ENCODE measurements around the gene LMF1.

LMF1 gene

GRCh38 chr16:1002399-1003166, 31.8 kb upstream of the LMF1 start:
- peak; percentile 66 for DNase-seq

- no peak for DNase-seq
Measured at GRCh38 chr16:1001096-1001495, 30.3 kb upstream of the LMF1 start.

DNA sequence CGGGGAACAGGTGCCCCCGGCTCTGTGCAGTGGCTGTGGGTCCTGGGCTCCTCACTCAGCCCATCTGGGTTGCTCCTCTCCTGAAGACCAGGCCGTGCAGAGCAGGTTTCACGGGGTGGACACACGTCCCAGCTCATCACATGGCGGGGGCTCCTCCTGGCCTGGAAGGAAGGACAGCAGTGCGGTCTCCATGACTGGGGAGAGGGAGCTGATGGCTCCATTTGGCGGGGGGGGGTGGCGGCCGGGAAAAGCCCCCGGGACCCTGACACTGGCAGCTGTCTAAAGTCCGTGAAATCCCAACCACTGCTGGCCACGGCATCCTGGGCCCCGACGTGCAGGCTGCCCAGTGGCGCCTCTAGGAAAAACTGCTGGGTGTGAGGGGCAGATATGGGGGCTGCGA, 29.8 kb upstream of the LMF1 start:
- no peak for DNase-seq

DNA sequence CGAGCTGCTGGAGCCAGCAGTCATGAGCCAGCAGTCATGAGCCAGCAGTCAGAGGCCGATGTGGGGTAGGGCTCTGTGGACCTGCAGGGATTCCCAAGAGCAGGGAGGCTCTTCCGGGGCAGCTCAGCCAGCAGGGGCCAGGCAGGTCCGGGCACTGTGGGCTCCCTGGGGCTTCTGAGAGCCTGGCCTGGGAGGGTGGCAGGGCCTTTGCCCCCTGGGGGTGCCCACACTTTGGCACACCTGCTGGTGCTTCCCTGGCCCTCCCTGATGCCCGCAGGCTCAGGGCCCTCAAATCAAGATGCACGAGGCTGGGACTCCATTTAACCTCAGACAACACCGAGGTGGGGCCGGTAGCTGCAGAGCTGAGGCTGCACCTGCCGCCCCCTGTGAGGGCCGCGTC, 28.9 kb upstream of the LMF1 start:
- no peak for DNase-seq

DNA sequence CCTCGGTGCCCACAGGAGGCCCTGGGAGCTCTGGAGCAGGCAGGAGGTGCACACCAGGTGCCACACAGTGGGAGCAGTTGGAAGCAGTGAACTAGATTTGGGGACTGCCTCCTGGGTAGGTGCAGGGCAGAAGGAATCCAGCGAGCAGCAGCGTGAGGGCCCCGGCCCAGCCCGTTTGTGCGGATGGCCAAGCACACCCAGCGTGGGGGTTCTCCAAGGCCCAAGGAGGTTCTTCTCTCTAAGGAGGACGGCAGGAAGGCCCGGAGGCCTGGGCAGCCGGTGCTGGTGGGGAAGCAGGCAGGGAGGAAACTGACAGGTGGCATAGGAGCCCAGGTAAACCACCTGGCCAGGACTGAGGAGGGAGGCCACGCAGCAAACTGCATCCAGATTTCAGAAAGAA, 27.8 kb upstream of the LMF1 start:
- DNase-seq, result no peak

- DNase-seq, result no peak
Measured at GRCh38 chr16:998211-998610, 27.4 kb upstream of the LMF1 start.

DNA sequence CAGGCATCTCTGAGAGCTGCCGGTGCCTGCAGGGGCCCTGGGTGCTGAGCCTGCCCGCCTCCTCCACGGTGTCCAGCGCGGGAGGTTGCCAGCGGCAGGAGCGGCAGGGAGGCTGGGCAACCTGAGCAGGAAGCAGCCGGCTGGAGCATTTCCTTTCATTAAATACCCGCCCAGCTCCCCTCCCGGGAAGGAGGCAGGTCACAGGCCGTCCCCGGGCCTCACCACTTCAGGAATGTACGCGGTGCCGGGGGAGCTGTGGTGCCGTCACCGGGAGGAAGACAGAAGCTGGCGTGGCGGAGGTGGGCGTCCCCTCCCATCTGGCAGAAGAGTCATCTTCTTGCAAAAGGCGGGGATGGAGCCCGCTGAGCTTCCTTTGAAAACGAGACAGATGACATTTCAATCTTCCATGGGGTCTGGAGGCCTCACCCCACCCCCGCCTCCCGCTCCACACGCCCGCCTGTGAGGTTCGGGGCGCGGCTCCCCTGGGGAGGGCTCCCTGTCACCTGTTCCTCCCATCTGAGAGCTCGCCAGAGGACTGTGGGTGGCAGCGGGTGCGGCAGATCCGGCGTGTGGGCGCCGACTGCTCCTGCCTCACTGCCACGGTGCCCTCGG, 26.8 kb upstream of the LMF1 start:
- no peak for DNase-seq

GRCh38 chr16:996681-997080, 25.9 kb upstream of the LMF1 start:
- DNase-seq, result no peak

- no peak for DNase-seq
Measured at GRCh38 chr16:995783-996182, 25.0 kb upstream of the LMF1 start.

GRCh38 chr16:995087-995486, 24.3 kb upstream of the LMF1 start:
- no peak for DNase-seq

DNA sequence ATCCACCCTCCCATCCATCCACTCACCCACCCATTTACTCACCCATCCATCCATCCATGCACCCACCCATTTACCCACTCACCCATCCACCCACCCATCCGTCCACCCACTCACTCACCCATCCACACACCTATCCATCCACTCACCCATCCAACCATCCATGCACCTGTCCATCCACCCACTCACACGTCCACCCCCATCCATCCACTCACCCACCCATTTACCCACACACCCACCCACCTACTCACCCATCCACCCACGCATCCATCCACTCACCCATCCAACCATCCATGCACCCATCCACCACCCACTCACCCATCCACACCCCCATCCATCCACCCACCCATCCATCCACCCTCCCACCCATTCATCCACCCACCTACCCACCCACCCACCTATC, 22.9 kb upstream of the LMF1 start:
- no peak for DNase-seq

DNA sequence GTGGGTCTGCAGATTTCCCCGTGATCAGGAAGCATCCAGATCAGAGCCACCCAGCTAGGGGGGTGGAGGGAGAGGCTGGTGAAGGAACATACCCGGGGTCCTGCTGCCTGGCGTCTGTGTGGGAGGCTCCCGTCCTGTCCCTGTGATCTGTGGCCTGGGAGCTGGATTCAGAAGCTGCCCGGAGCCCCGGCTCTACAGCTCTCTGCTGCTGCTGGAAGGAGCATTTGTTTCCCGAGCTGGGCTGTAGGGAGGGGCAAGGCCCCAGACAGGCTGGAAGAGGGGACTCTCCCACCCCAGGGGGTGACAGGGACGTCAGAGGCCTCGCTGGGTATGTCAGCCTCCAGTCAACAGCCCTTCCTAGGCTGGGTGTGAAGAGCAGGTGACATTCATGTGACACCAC, 21.0 kb upstream of the LMF1 start:
- no peak for DNase-seq

- DNase-seq, result no peak
Measured at GRCh38 chr16:991345-991744, 20.6 kb upstream of the LMF1 start.

- no peak for DNase-seq
Measured at GRCh38 chr16:990516-991291, 19.9 kb upstream of the LMF1 start.

DNA sequence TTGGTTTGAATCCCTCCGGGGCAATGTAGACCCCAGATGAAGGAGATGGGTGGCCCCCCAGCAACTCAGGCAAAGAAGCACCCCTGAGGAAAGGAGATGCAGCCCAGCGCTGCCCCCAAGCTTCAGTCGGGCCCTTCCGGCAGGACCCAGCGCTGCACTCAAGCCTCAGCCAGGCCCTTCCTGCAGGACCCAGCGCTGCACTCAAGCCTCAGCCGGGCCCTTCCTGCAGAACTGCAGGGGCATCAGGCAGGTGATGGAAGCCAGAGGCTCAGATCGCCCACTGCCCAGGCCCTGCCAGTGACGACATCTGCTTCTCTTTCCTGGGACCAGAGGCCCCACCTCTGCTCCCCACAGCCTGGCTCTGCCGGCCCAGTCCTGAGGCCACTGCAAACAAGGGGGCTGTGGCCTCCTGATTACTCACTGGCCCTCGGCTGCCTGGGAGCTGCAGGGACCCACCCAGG, 18.6 kb upstream of the LMF1 start:
- DNase-seq, result no peak

GRCh38 chr16:988471-989353, 17.9 kb upstream of the LMF1 start:
- DNase-seq, result no peak

GRCh38 chr16:987906-988305, 17.1 kb upstream of the LMF1 start:
- no peak for DNase-seq

DNA sequence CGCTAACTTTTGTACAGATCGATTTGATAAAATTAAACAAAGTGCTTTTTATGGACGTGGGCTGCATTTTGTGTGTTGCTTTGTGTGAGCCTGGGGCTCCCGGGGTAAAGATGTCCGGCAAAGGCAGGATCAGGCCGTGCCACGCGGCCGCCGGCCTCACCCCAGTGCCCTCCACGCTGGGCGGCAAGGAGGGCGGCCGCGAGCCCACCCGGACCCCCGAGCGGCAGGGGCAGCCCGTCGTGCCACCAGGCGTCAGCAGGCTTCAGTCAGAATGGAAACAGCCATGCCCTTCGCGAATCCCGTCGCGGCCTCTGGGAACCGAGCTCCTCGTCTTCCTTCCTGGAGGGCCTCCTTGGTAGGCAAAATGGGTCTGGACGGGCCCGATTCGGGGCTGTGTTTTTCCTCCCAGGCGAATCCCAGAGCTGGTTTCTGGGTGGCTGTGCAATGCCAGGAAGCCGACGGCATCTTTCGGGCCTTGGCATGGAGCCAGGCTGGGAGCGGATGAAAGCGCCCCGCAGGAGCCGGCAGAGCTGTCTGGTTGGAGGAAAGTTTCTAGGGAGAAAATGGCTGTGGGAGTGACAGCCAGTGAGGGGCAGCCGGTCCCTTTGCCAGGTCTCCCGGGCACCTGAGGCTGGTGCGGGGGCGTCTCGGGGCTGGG, 16.3 kb upstream of the LMF1 start:
- no peak for DNase-seq

DNA sequence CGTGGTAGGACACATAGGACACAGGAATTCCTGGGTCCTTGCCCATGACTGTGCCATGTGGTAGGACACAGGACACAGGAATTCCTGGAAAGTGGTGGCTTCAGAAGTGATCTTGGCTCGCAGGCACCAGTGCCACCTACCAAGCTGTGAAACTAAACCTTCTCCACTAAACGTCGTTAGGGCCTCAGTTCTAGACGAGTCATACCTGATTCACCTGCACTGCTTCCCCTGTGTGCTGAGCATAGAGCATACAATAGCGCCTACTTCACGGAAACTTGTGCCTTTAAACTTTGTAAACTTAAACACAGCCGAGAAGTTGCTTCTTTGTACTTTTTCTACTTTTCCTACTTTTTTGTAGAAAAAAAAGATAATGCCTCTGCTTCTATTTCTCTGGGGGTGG, 15.6 kb upstream of the LMF1 start:
- DNase-seq, result no peak

DNA sequence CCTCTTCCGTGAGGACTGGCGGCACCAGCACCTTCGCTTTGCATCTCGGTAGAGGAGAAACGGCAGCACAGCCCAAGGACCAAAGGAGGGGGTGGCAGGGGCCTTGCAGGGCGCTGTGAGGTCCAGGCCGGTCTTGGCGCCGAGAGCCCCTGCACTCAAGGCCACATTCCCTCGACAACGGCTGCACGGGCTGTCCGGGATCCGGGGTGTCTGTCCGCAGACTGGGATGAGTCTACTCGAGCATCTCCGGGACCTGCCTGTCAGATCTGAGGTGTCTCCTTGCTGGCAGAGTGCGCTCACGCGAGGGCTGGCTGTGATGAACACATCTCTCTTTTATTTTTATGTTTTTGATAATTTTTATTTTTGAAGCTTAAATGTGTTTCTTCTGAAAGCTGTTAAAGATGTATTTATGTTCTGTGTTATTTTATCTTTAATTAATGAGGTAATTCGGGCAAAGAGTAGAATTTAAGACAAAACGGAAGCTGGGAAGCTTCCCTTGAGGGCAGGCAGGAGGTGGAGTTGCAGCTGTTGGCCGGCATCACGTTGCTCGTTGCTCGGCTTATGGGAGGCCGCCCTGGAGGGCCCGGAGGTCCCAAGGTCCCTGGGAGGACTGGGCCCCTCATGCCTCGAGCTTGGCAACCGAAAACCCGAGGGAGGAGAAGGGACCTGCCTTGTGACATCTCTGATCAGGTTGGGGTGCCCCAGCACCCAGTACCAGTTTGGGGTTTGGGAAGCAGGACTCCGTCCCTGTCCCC, 15.0 kb upstream of the LMF1 start:
- no peak for DNase-seq

GRCh38 chr16:984736-985636, 14.2 kb upstream of the LMF1 start:
- no peak for DNase-seq
